Naive B cell (primary cell): ENCODE results near the gene FBXO36. TPM values are rescaled to one million over a fixed set of nuclear protein-coding genes. Genes with fewer than 3 reads are reported as not detected.
"Not testable (repeated sequence)": the region's sequence is repeated elsewhere in the genome, so short reads cannot be mapped to it uniquely, and the experiment has no call there.

ENCODE experiments used
- ATAC-seq, 2 donors: fragments of 150-1000 bp; cut with Tn5 transposase; 2 replicates each; pipeline ENCODE4 v1.10.0; 2021; ENCODE audit warnings: low read depth in 2 of 2, mild to moderate bottlenecking in 2 of 2, moderate library complexity in 2 of 2
- DNase-seq: peaks from one replicate; pipeline ENCODE4 v3.0.0; 2022
- H3K27ac Mint-ChIP-seq, 6 donors: one replicate each; pipeline ENCODE4 v1.8.0; 2020 to 2022; ENCODE audit warnings: mild to moderate bottlenecking in 6 of 6, mixed read lengths in 6 of 6, moderate library complexity in 5 of 6, inconsistent platforms in 2 of 6
- H3K27me3 Mint-ChIP-seq, 3 donors: one replicate each; pipeline ENCODE4 v1.8.0; 2021 to 2022; ENCODE audit warnings: mixed read lengths in 3 of 3, mild to moderate bottlenecking in 1 of 3
- H3K36me3 Mint-ChIP-seq, 2 donors: one replicate each; pipeline ENCODE4 v1.8.0; 2020 to 2022; ENCODE audit warnings: mixed read lengths in 2 of 2, inconsistent platforms in 1 of 2, mild to moderate bottlenecking in 1 of 2
- H3K4me1 Mint-ChIP-seq, 3 donors: one replicate each; pipeline ENCODE4 v1.8.0; 2020 to 2022; ENCODE audit warnings: mixed read lengths in 3 of 3, inconsistent platforms in 1 of 3, mild to moderate bottlenecking in 1 of 3, moderate library complexity in 1 of 3
- H3K4me3 Mint-ChIP-seq, 8 donors: one replicate each; pipeline ENCODE4 v1.8.0; 2020 to 2022; ENCODE audit warnings: mild to moderate bottlenecking in 8 of 8, mixed read lengths in 8 of 8, moderate library complexity in 8 of 8, inconsistent platforms in 2 of 8
- H3K9me3 Mint-ChIP-seq, 7 donors: one replicate each; pipeline ENCODE4 v1.8.0; 2020 to 2022; ENCODE audit warnings: mixed read lengths in 7 of 7, mild to moderate bottlenecking in 5 of 7, inconsistent platforms in 2 of 7, moderate library complexity in 1 of 7
- polyA plus RNA-seq, 6 donors: library from polyadenylated mRNA; unstranded; fragments of 300-500 nt; fragmentation: Illumina TruSeq; gene quantifications; one replicate each; pipeline ENCODE4 v1.2.3, GENCODE V29; 2021; ENCODE audit warnings: low read depth in 6 of 6

The FBXO36 gene
- polyA plus RNA-seq, 6 donors from 2014 or later, result 0.24 to 1.4 (median 0.76) TPM; not detected in 1

DNA sequence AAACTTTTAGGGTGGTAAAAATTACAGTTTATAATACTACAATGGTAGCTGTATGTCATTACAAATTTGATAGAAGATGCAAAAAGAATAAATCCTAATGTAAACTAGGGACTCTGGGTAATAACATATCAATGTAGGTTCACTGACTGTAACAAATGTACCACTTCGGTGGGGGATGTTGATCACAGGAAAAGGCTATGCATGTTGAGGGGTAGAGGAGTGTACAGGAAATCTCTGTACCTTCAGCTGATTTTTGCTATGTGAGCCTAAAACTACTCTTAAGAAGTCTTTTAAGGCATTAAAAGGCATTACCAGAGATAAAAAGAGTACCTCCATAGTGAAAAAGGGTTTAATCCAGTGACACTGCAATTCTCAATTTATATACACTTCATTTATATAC lies 25.4 kb upstream of the FBXO36 start:
- DNase-seq (no peak), ATAC-seq (no peak)
- H3K36me3 Mint-ChIP-seq, result no peaks in the 10 kb centered on the region
- H3K27me3 Mint-ChIP-seq, result no peaks in the 10 kb centered on the region
- no peaks in the 10 kb centered on the region for H3K9me3 Mint-ChIP-seq
- H3K27ac Mint-ChIP-seq, result peak overlapping the region in 1 of 6 donors; percentile 47
- peaks cover 38 to 56% (median 42%) of the 10 kb centered on the region in 3 donors for H3K4me1 Mint-ChIP-seq
- peak overlapping the region in 1 of 8 donors; percentile 7 for H3K4me3 Mint-ChIP-seq

DNA sequence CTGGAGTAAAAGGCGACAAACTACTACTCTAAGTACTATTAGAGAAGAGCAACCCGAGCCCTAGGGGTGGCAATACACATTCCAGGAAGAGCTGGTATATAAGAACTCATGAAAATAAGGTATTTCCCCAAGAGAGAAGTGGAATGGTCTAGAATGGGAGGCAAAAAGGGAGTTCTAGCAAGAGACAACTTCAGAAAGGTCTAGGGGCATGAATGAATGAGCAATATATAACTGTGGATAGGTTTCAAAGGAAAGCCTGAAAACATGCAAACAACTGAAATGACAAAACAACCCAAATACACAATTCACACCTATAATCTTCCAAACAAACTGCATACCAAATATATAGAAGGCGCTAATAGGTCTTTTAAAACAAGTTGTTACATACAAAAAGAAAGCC lies 22.7 kb upstream of the FBXO36 start:
- DNase-seq, result no peak
- peak overlapping the region in 3 of 6 donors; percentile 12 to 92 (median 31) for H3K27ac Mint-ChIP-seq
- H3K4me3 Mint-ChIP-seq, result no peak overlapping the region
- peaks cover 0 to 6% of the 10 kb centered on the region in 2 donors for H3K36me3 Mint-ChIP-seq
- peaks cover 35 to 50% (median 45%) of the 10 kb centered on the region in 3 donors for H3K4me1 Mint-ChIP-seq
- no peak for ATAC-seq
- H3K9me3 Mint-ChIP-seq, result no peaks in the 10 kb centered on the region
- H3K27me3 Mint-ChIP-seq, result no peaks in the 10 kb centered on the region

DNA sequence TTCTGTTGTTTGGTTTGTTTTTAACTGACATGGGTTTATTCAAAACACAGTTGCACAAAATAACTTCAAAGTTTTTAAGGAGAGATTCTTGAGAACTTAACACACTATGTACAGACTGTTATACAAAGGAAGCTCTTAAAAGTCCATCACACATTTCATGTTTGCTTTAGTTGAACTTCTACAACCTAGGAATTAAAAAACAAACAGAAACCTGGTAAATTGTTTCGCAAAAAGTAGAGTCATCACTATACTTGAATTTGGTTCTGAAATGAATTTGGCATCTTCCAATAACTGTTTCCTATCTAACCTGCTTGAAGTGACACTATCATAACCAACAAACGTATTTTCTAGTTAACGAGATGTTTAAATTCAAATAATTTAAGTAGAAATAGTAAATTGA lies 22.3 kb upstream of the FBXO36 start:
- Mint-ChIP-seq H3K4me1 (peaks cover 35 to 50% (median 46%) of the 10 kb centered on the region in 3 donors), H3K27ac (no peak overlapping the region), H3K4me3 (no peak overlapping the region), H3K36me3 (peaks cover 0 to 6% of the 10 kb centered on the region in 2 donors), H3K9me3 (no peaks in the 10 kb centered on the region), H3K27me3 (no peaks in the 10 kb centered on the region)
- ATAC-seq, result no peak
- no peak for DNase-seq

DNA sequence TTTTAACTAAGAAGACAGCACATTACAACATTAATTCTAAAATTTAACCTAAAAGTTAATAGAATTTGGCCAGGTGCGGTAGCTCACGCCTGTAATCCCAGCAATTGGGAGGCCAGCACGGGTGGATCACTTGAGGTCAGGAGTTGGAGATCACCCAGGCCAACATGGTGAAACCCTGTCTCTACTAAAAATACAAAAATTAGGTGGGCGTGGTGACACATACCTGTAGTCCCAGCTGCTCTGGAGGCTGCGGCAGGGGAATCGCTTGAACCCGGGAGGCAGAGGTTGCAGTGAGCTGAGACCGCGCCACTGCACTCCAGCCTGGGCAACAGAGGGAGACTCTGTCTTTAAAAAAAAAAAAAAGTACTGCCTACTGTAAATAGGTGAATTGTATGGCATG lies 21.8 kb upstream of the FBXO36 start:
- H3K4me3 Mint-ChIP-seq, ATAC-seq, H3K9me3 Mint-ChIP-seq, DNase-seq, H3K36me3 Mint-ChIP-seq, H3K27me3 Mint-ChIP-seq: not testable (repeated sequence)
- peak overlapping the region in 1 of 6 donors; percentile 24 for H3K27ac Mint-ChIP-seq
- H3K4me1 Mint-ChIP-seq, result peaks cover 31 to 50% (median 48%) of the 10 kb centered on the region in 3 donors

DNA sequence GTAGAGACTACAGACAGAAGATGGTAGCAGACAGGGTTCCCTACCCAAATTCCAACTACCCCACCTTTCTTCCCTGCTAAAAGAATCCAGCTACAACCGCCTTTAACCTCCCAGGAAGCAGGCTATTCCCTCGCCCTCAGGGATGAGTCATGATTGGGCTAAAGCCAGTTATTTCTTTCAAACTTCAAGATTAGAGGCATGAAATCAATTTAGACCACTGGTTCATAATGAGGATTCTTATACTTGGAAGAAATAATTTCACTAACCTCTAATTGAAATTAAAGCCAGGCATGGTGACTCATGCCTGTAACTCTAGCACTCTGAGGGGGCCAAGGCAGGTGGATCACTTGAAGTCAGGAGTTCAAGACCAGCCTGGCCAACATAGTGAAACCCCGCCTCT lies 20.5 kb upstream of the FBXO36 start:
- H3K27ac Mint-ChIP-seq, result no peak overlapping the region
- no peak for DNase-seq
- H3K27me3 Mint-ChIP-seq, result no peaks in the 10 kb centered on the region
- no peak overlapping the region for H3K4me3 Mint-ChIP-seq
- H3K4me1 Mint-ChIP-seq, result peaks cover 27 to 47% (median 44%) of the 10 kb centered on the region in 3 donors
- no peaks in the 10 kb centered on the region for H3K9me3 Mint-ChIP-seq
- peaks cover 0 to 6% of the 10 kb centered on the region in 2 donors for H3K36me3 Mint-ChIP-seq
- ATAC-seq, result no peak

DNA sequence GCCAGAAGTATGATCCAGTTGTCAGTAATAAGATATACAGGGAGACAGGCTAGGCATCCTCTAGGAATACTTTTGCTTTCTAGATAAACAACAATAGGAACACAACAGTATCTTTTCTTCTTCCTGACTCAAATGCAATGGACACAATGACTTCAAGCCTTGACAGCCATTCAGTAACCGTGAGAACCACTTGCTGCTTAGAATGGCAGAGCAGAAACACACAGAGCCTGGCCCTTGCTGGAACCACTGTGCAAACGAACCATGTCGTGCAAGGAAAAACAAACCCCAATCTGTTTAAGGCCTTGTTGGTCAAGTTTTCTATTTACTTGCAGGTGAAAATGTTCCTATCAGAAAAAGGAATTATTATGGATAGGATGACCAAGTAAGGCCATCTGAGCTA lies 19.3 kb upstream of the FBXO36 start:
- H3K27me3 Mint-ChIP-seq, result no peaks in the 10 kb centered on the region
- no peak overlapping the region for H3K4me3 Mint-ChIP-seq
- ATAC-seq (no peak), DNase-seq (no peak)
- H3K36me3 Mint-ChIP-seq, result peaks cover 0 to 6% of the 10 kb centered on the region in 2 donors
- H3K27ac Mint-ChIP-seq, result peak overlapping the region in 1 of 6 donors; percentile 41
- H3K4me1 Mint-ChIP-seq, result peaks cover 21 to 40% (median 40%) of the 10 kb centered on the region in 3 donors
- H3K9me3 Mint-ChIP-seq, result no peaks in the 10 kb centered on the region

DNA sequence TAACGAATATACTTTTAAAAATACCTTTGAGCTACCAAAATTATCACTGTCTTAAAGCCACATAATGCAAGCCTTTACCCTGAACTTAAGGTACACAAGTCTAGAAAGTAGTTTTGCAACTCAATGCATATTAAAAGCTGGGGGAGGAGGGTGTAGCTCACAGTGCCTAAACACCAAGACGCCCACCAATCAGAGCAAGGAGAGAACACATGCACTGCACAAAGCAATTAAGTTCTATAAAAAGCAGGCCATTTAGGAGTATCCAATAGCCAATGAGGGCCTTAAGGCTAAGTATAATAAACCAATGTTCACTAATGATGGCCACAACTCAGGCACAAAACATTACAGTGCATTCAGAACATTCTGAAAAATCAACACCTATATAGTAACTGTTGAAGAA lies 16.7 kb upstream of the FBXO36 start:
- Mint-ChIP-seq H3K27me3 (no peaks in the 10 kb centered on the region), H3K4me1 (peaks cover 16 to 46% (median 31%) of the 10 kb centered on the region in 3 donors), H3K9me3 (no peaks in the 10 kb centered on the region), H3K4me3 (peak overlapping the region in 1 of 8 donors; percentile 22), H3K36me3 (peaks cover 0 to 6% of the 10 kb centered on the region in 2 donors), H3K27ac (no peak overlapping the region)
- ATAC-seq, result no peak
- DNase-seq, result no peak

DNA sequence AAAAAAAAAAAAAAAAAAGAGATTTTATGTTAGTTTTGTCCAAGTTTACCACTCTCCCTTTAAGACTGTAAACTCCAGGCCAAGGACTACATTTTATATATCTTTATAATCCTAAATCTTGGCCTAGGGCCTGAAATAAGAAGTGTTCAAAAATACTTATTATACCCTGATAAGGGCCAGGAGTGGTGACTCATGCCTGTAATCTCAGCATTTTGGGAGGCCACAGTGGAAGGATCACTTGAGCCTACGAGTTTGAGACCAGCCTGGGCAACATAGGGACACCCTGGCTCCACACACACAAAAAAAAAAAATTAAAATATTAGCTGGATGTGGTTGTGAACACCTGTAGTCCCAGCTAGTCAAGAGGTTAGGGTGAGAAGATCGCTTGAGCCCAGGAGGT lies 13.2 kb upstream of the FBXO36 start:
- no peak for ATAC-seq
- Mint-ChIP-seq H3K27me3 (no peaks in the 10 kb centered on the region), H3K27ac (peak overlapping the region in 1 of 6 donors; percentile 38), H3K9me3 (no peaks in the 10 kb centered on the region), H3K36me3 (no peaks in the 10 kb centered on the region), H3K4me3 (no peak overlapping the region), H3K4me1 (peaks cover 30 to 58% (median 38%) of the 10 kb centered on the region in 3 donors)
- DNase-seq, result no peak

DNA sequence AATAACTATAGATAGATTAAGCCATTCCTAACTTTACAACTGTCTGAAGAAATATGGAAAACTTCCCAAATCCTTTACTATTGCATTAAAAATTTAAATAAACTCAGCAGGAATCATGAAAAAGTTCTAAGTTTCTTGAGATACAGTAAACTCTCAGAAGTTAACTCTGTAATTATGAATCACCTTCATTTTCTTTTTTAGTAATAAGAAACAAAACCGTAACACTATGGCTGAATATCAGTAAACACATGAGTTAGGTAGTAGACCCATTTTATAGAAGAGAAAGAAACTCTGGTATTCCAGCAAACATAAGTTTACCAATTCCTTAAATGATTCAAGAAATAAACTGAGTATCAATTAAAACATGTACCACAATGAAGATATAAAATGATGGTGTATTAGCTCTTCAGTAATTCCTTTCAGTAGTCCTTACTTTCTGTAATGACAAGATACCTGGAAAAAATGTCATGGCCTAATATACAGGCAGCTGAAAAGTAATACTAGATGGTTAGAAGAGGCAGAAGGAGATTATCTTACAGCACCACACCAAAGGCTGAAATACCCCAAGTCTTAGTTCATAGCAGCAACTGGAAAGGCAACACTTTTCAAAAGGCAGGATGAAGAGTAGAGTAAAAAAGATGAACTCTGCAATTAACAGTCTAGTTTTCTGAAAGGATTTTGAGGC lies 12.0 kb upstream of the FBXO36 start:
- DNase-seq (no peak), ATAC-seq (no peak)
- H3K27ac Mint-ChIP-seq, result peak overlapping the region in 4 of 6 donors; percentile 4 to 57 (median 24)
- no peaks in the 10 kb centered on the region for H3K27me3 Mint-ChIP-seq
- H3K9me3 Mint-ChIP-seq, result no peaks in the 10 kb centered on the region
- peak overlapping the region in 4 of 8 donors; percentile 4 to 63 (median 28) for H3K4me3 Mint-ChIP-seq
- H3K36me3 Mint-ChIP-seq, result no peaks in the 10 kb centered on the region
- H3K4me1 Mint-ChIP-seq, result peaks cover 31 to 66% (median 46%) of the 10 kb centered on the region in 3 donors

DNA sequence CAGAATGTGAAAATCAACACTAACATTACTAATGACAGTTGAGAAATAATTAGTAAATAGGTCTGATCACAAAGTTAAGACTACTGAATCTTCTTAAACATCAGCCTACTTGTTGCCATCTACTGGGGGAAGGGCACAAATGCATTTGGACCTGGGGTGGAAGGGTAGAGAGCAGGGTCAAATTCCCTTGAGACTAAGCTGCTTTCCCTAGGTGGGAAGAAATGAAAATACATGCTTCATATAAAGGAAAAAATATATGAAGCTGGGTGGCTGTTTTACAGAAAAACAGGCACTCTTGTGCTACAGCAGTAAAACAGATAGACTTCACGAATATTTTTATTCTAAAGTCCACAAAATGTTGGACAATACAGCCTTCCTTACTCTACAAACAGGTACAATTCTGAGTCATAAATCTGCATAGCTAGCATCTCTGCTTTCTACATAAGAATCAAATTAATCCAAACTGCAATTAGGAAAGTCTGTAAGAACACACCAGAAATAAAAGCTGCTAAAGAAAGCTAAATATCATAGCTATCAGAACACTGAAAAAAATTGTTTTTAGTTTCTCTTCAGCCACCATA lies 11.4 kb upstream of the FBXO36 start:
- H3K36me3 Mint-ChIP-seq, result no peaks in the 10 kb centered on the region
- peak; percentile 25 for DNase-seq
- H3K4me1 Mint-ChIP-seq, result peaks cover 31 to 69% (median 46%) of the 10 kb centered on the region in 3 donors
- peak overlapping the region; percentile 30 to 77 (median 54) for H3K27ac Mint-ChIP-seq
- no peaks in the 10 kb centered on the region for H3K9me3 Mint-ChIP-seq
- peak overlapping the region in 5 of 8 donors; percentile 13 to 63 (median 43) for H3K4me3 Mint-ChIP-seq
- H3K27me3 Mint-ChIP-seq, result no peaks in the 10 kb centered on the region
- ATAC-seq, result peak; percentile 67 to 79

DNA sequence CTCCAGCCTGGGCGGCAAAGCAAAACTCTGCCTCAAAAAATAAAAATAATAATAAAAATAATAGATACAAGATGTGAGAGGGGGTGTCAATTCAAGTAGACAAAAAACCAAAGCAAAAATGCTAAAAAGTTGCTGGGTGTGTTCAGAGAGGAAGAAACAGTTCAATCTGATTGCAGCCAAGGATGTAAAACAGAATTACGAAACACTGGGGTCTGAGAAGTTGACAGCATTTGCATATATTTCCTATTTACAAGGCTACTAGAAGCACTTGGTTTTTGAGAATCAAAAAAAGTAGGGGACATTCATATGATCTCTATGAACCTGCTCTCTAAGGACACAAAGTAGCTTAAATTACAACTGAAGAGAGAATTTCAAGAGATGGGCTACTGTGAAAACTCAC lies 8.1 kb upstream of the FBXO36 start:
- peak overlapping the region in 3 of 6 donors; percentile 43 to 81 (median 43) for H3K27ac Mint-ChIP-seq
- no peaks in the 10 kb centered on the region for H3K9me3 Mint-ChIP-seq
- peaks cover 38 to 78% (median 56%) of the 10 kb centered on the region in 3 donors for H3K4me1 Mint-ChIP-seq
- DNase-seq, result no peak
- peak in 1 of 2 donors; percentile 54 for ATAC-seq
- H3K4me3 Mint-ChIP-seq, result peak overlapping the region in 3 of 8 donors; percentile 29 to 51 (median 29)
- H3K36me3 Mint-ChIP-seq, result peaks cover 0 to 8% of the 10 kb centered on the region in 2 donors
- no peaks in the 10 kb centered on the region for H3K27me3 Mint-ChIP-seq

DNA sequence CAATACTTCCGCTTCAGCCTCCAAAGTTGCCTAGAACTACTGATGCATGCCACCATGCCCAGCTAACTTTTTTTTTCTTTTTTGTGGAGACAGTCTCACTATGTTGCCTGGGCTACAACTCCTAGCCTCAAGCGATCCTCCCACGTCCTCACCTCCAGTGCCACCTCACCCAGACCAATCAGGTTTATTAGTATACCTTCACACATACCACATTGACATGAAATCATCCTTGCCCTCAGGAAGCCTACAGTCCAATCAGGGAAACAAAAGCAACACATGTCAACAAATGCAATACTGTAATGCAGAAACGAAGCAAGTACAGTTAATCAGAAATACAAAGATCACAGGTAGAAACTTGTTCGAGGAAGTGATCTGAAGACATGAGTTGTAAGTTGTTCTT lies 4.5 kb upstream of the FBXO36 start:
- H3K27ac Mint-ChIP-seq, result peak overlapping the region in 3 of 6 donors; percentile 5 to 82 (median 48)
- peak overlapping the region in 3 of 8 donors; percentile 1 to 53 (median 2) for H3K4me3 Mint-ChIP-seq
- DNase-seq, result no peak
- no peak for ATAC-seq
- H3K36me3 Mint-ChIP-seq, result peaks cover 0 to 21% of the 10 kb centered on the region in 2 donors
- no peaks in the 10 kb centered on the region for H3K27me3 Mint-ChIP-seq
- H3K9me3 Mint-ChIP-seq, result peaks cover 0 to 5% (median 0%) of the 10 kb centered on the region in 7 donors
- H3K4me1 Mint-ChIP-seq, result peaks cover 39 to 70% (median 60%) of the 10 kb centered on the region in 3 donors

DNA sequence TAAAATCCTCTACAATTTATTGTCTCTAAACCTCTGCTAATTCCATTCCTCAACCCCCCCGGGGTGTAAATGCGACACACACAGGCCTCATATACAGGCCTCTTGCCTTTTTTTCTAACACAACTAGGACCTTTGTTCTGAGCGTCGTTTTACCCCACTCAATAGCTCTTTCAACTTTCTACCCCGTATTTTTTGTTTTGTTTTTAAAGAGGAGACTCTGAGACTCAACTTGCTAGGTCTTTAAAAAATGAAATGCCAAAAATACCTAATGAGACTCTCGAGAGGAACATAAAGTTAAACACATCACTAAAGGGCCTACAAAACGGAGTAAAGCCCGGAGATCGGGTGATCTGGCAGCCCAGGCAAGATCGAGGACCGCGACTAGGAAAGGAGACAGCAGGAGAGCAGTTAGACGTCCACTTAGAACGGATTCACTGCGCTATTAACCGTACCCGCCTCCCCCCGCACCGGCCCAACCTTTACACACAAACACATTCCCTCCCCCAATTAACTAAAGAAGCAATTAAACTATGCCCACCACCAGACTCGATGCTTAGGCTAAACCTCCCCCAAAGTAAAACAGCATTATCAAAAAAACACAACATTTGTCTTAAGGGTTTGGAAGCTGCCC lies 2.2 kb upstream of the FBXO36 start:
- H3K4me1 Mint-ChIP-seq, result peaks cover 29 to 56% (median 47%) of the 10 kb centered on the region in 3 donors
- no peaks in the 10 kb centered on the region for H3K27me3 Mint-ChIP-seq
- DNase-seq, result peak; percentile 16
- peak overlapping the region; percentile 95 to 100 (median 100) for H3K4me3 Mint-ChIP-seq
- no peak for ATAC-seq
- H3K9me3 Mint-ChIP-seq, result peaks cover 0 to 5% (median 0%) of the 10 kb centered on the region in 7 donors
- peaks cover 0 to 21% of the 10 kb centered on the region in 2 donors for H3K36me3 Mint-ChIP-seq
- H3K27ac Mint-ChIP-seq, result peak overlapping the region; percentile 94 to 100 (median 99)
